Immature natural killer cell (primary cell): ENCODE measurements around the gene CHST8. TPM values are rescaled to one million over a fixed set of nuclear protein-coding genes. Genes with fewer than 3 reads are reported as not detected.

Experiments
- DNase-seq, 3 donors: peaks; one replicate each; pipeline ENCODE4 v3.0.0; 2022; ENCODE audit warnings: mixed read lengths in 1 of 3
- H3K27ac Mint-ChIP-seq, 6 donors: one replicate each; pipeline ENCODE4 v1.8.0; 2020; ENCODE audit warnings: mixed read lengths in 6 of 6, mild to moderate bottlenecking in 5 of 6, inconsistent platforms in 4 of 6, moderate library complexity in 3 of 6
- H3K27me3 Mint-ChIP-seq, 3 donors: one replicate each; pipeline ENCODE4 v1.8.0; 2020 to 2021; ENCODE audit warnings: low read depth in 3 of 3, mild to moderate bottlenecking in 3 of 3, mixed read lengths in 3 of 3, moderate library complexity in 3 of 3, inconsistent platforms in 1 of 3
- H3K36me3 Mint-ChIP-seq, 3 donors: one replicate each; pipeline ENCODE4 v1.8.0; 2020; ENCODE audit warnings: mixed read lengths in 3 of 3, inconsistent platforms in 2 of 3, mild to moderate bottlenecking in 2 of 3
- H3K4me1 Mint-ChIP-seq, 2 donors: one replicate each; pipeline ENCODE4 v1.8.0; 2020; ENCODE audit warnings: inconsistent platforms in 2 of 2, mild to moderate bottlenecking in 2 of 2, mixed read lengths in 2 of 2, moderate library complexity in 1 of 2
- H3K4me3 Mint-ChIP-seq, 5 donors: one replicate each; pipeline ENCODE4 v1.8.0; 2020; ENCODE audit warnings: mild to moderate bottlenecking in 5 of 5, mixed read lengths in 5 of 5, inconsistent platforms in 3 of 5, moderate library complexity in 3 of 5
- H3K9me3 Mint-ChIP-seq, 6 donors: one replicate each; pipeline ENCODE4 v1.8.0; 2020; ENCODE audit warnings: mild to moderate bottlenecking in 6 of 6, mixed read lengths in 6 of 6, inconsistent platforms in 4 of 6, moderate library complexity in 3 of 6
- polyA plus RNA-seq, 3 donors: library from polyadenylated mRNA; unstranded; fragments of 300-500 nt; fragmentation: Illumina TruSeq; gene quantifications; one replicate each; pipeline ENCODE4 v1.2.3, GENCODE V29; 2021

The CHST8 gene
- polyA plus RNA-seq, 3 donors from 2014 or later = not detected

- Mint-ChIP-seq H3K9me3 (no peaks in the 10 kb centered on the region), H3K4me3 (no peak overlapping the region), H3K27ac (no peak overlapping the region), H3K27me3 (peaks cover 4 to 12% (median 5%) of the 10 kb centered on the region in 3 donors), H3K36me3 (no peaks in the 10 kb centered on the region), H3K4me1 (peaks cover 0 to 4% of the 10 kb centered on the region in 2 donors)
- no peak for DNase-seq
These were observed 180.2 kb downstream of the CHST8 start for GRCh38 chr19:33802001-33802400.

GRCh38 chr19:33802801-33803200 lies 181.0 kb downstream of the CHST8 start:
- H3K4me3 Mint-ChIP-seq = no peak overlapping the region
- no peaks in the 10 kb centered on the region for H3K9me3 Mint-ChIP-seq
- no peak overlapping the region for H3K27ac Mint-ChIP-seq
- no peak for DNase-seq
- H3K4me1 Mint-ChIP-seq = no peaks in the 10 kb centered on the region
- H3K36me3 Mint-ChIP-seq = no peaks in the 10 kb centered on the region
- peaks cover 0 to 12% (median 5%) of the 10 kb centered on the region in 3 donors for H3K27me3 Mint-ChIP-seq

DNA sequence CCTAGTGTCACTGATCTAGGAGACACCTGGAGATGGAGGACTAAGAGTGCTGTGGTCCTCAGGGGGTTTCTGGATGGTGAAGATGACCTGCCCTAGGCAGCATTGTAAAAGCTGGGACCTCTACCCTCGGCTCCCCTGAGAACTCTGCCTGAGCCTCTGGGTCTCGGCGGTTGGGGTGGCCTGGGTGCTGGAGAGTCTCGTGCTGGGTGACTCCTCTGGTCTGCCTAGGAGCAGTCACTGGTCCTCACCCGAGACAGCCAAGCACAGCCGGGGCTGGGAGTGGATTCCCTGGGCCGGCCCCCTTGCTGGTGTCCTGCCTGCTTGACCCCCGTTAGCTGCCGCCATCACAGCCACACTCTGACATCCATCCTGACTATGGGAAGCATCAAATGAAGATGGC lies 181.6 kb downstream of the CHST8 start:
- no peak overlapping the region for H3K4me3 Mint-ChIP-seq
- no peak overlapping the region for H3K27ac Mint-ChIP-seq
- no peak for DNase-seq
- peaks cover 0 to 11% (median 5%) of the 10 kb centered on the region in 3 donors for H3K27me3 Mint-ChIP-seq
- no peaks in the 10 kb centered on the region for H3K9me3 Mint-ChIP-seq
- H3K4me1 Mint-ChIP-seq = no peaks in the 10 kb centered on the region
- no peaks in the 10 kb centered on the region for H3K36me3 Mint-ChIP-seq

- Mint-ChIP-seq H3K4me1 (no peaks in the 10 kb centered on the region), H3K4me3 (no peak overlapping the region), H3K27me3 (peaks cover 0 to 7% (median 2%) of the 10 kb centered on the region in 3 donors), H3K36me3 (no peaks in the 10 kb centered on the region), H3K27ac (no peak overlapping the region), H3K9me3 (no peaks in the 10 kb centered on the region)
- DNase-seq = no peak
These were observed 182.5 kb downstream of the CHST8 start for GRCh38 chr19:33804021-33804799.

DNA sequence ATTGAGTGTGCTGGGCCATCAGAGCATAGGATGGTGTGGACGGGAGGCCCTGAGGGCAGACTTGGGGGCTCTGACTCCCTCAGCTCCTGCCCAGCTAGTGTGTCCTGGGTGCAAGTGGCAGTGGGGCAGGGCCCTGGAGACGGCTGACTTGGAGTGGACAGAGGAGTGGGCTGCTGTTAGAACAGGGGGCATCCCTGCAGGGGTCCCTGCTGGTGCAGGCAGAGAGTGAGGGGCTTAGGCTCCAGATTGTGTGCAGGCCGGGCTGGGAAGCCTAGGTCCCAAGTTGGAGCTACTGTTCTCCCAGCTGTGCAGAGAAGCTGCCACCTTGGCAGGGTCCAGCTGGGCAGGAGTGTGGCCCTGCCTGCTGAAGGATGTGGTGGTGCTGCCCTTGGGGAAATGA lies 183.6 kb downstream of the CHST8 start:
- Mint-ChIP-seq H3K36me3 (no peaks in the 10 kb centered on the region), H3K4me1 (no peaks in the 10 kb centered on the region)
- no peak for DNase-seq

GRCh38 chr19:33805840-33806433 lies 184.2 kb downstream of the CHST8 start:
- H3K27me3 Mint-ChIP-seq = peaks cover 0 to 2% (median 0%) of the 10 kb centered on the region in 3 donors
- H3K27ac Mint-ChIP-seq = peak overlapping the region in 1 of 6 donors; percentile 45
- no peaks in the 10 kb centered on the region for H3K9me3 Mint-ChIP-seq
- H3K4me1 Mint-ChIP-seq = no peaks in the 10 kb centered on the region
- no peak for DNase-seq
- no peaks in the 10 kb centered on the region for H3K36me3 Mint-ChIP-seq
- H3K4me3 Mint-ChIP-seq = no peak overlapping the region

More for the DNA sequence above, 183.6 kb downstream of the CHST8 start:
- Mint-ChIP-seq H3K4me3 (no peak overlapping the region), H3K9me3 (no peaks in the 10 kb centered on the region), H3K27ac (no peak overlapping the region), H3K27me3 (peaks cover 0 to 2% (median 0%) of the 10 kb centered on the region in 3 donors)

- peaks cover 0 to 2% (median 0%) of the 10 kb centered on the region in 3 donors for H3K27me3 Mint-ChIP-seq
- no peaks in the 10 kb centered on the region for H3K4me1 Mint-ChIP-seq
- H3K9me3 Mint-ChIP-seq = no peaks in the 10 kb centered on the region
- no peak for DNase-seq
- no peaks in the 10 kb centered on the region for H3K36me3 Mint-ChIP-seq
- H3K27ac Mint-ChIP-seq = no peak overlapping the region
- no peak overlapping the region for H3K4me3 Mint-ChIP-seq
These were observed 184.7 kb downstream of the CHST8 start for GRCh38 chr19:33806434-33806881.

GRCh38 chr19:33808399-33808798 lies 186.6 kb downstream of the CHST8 start:
- peaks cover 0 to 2% (median 0%) of the 10 kb centered on the region in 3 donors for H3K27me3 Mint-ChIP-seq
- no peak for DNase-seq
- H3K4me1 Mint-ChIP-seq = no peaks in the 10 kb centered on the region
- H3K27ac Mint-ChIP-seq = peak overlapping the region in 1 of 6 donors; percentile 8
- no peak overlapping the region for H3K4me3 Mint-ChIP-seq
- H3K9me3 Mint-ChIP-seq = no peaks in the 10 kb centered on the region
- H3K36me3 Mint-ChIP-seq = no peaks in the 10 kb centered on the region

- Mint-ChIP-seq H3K36me3 (no peaks in the 10 kb centered on the region), H3K4me3 (no peak overlapping the region), H3K27me3 (peaks cover 0 to 2% (median 0%) of the 10 kb centered on the region in 3 donors), H3K9me3 (no peaks in the 10 kb centered on the region), H3K4me1 (no peaks in the 10 kb centered on the region), H3K27ac (no peak overlapping the region)
- DNase-seq = no peak
These were observed 188.2 kb downstream of the CHST8 start for GRCh38 chr19:33809960-33810359.

DNA sequence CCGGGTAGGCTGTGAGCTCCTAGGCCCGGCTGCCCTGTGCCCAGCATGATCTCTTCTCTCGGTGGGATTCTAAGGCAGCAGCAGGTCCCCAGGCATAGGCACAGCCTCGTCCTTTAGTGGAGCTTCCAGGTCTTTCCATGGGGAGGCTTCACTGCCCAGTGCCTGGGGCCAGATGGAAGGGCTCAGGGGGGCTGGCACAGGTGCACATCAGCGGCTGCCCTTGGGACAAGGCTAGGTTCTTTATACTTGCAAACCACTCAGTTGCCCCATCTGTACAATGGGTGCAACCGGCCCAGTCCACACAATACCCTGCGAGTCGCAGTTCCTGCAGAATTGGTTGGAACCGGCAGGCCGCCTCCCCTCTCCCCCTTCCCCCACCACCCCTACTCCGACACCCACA lies 189.1 kb downstream of the CHST8 start:
- H3K27me3 Mint-ChIP-seq = peaks cover 0 to 2% (median 0%) of the 10 kb centered on the region in 3 donors
- H3K9me3 Mint-ChIP-seq = no peaks in the 10 kb centered on the region
- H3K27ac Mint-ChIP-seq = no peak overlapping the region
- H3K36me3 Mint-ChIP-seq = no peaks in the 10 kb centered on the region
- H3K4me1 Mint-ChIP-seq = no peaks in the 10 kb centered on the region
- no peak for DNase-seq
- H3K4me3 Mint-ChIP-seq = no peak overlapping the region

DNA sequence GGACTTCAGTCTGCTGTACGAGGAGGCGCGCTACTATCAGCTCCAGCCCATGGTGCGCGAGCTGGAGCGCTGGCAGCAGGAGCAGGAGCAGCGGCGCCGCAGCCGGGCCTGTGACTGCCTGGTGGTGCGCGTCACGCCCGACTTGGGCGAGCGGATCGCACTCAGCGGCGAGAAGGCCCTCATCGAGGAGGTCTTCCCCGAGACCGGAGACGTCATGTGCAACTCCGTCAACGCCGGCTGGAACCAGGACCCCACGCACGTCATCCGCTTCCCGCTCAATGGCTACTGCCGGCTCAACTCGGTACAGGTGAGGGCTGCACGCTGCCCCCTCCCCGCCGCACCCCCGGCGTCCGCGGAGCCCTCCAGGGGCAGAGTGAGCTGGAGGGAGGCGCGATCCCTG lies 189.5 kb downstream of the CHST8 start:
- Mint-ChIP-seq H3K4me3 (no peak overlapping the region), H3K36me3 (no peaks in the 10 kb centered on the region)

GRCh38 chr19:33811736-33812387 lies 190.1 kb downstream of the CHST8 start:
- peaks cover 0 to 2% (median under 1%) of the 10 kb centered on the region in 3 donors for H3K27me3 Mint-ChIP-seq
- no peak for DNase-seq
- H3K27ac Mint-ChIP-seq = no peak overlapping the region
- no peaks in the 10 kb centered on the region for H3K9me3 Mint-ChIP-seq
- no peaks in the 10 kb centered on the region for H3K4me1 Mint-ChIP-seq
- H3K36me3 Mint-ChIP-seq = no peaks in the 10 kb centered on the region
- H3K4me3 Mint-ChIP-seq = no peak overlapping the region

More for the DNA sequence above, 189.5 kb downstream of the CHST8 start:
- DNase-seq = no peak
- H3K27ac Mint-ChIP-seq = no peak overlapping the region
- H3K4me1 Mint-ChIP-seq = no peaks in the 10 kb centered on the region
- no peaks in the 10 kb centered on the region for H3K9me3 Mint-ChIP-seq
- peaks cover 0 to 2% (median 0%) of the 10 kb centered on the region in 3 donors for H3K27me3 Mint-ChIP-seq

DNA sequence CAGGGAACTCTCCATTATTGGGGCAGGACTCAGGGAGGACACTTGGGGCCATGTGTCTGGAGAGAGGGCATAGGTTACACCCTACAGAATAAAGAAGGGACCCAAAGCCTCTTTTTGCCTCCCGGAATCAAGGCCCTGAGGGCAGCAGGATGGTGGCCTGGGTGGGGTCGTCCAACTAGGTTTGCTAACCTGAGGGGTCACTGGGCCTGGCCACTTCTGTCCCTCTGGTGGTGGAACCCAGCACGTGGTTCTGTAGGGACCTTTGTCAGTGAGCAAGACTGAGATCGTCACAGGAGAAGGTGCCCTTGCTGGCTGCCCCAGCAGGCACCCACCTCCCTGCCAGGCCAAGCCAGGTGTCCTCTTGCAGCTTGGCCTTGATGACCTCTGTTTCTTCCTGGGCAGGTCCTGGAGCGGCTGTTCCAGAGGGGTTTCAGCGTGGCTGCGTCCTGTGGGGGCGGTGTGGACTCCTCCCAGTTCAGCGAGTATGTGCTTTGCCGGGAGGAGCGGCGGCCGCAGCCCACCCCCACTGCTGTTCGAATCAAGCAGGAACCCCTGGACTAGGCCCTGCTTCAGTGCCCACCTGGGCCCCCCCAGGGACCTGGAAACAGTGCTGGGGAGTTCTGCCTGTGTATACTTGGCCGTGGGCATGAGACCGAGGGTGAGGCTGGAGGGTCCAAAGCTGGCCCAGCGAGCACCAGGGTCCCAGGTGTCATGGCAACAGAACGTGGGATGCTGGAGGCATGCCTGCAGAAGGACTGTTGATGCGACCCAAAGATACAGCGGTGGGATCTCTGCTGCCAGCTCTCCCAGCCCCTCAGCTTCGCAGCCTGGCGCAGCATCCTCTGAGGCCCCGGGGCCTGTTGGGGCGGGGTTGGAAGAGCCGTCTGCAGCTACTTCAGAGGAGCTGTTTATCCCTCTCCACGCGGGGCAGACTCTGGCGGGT lies 190.9 kb downstream of the CHST8 start:
- H3K36me3 Mint-ChIP-seq = no peaks in the 10 kb centered on the region
- peaks cover 0 to 5% (median 2%) of the 10 kb centered on the region in 3 donors for H3K27me3 Mint-ChIP-seq
- H3K27ac Mint-ChIP-seq = no peak overlapping the region
- H3K4me3 Mint-ChIP-seq = no peak overlapping the region
- no peaks in the 10 kb centered on the region for H3K4me1 Mint-ChIP-seq
- no peak for DNase-seq
- H3K9me3 Mint-ChIP-seq = no peaks in the 10 kb centered on the region
